OCI-LY7 (cell line): ENCODE data around the gene LMTK3. TPM values are rescaled to one million over a fixed set of nuclear protein-coding genes. Genes with fewer than 3 reads are reported as not detected.
"Not testable (repeated sequence)": the region's sequence is repeated elsewhere in the genome, so short reads cannot be mapped to it uniquely, and the experiment has no call there.

Source experiments
- BruUV-seq: library from RNA; stranded (reverse); fragments of 400-500 nt; replicated peaks from 2 replicates; lab custom pipeline; 2021; lab: Mats Ljungman, UMichigan
- CTCF ChIA-PET: fragments of 300-600 bp; sonication (Branson Sonifier 250); formaldehyde crosslinking; loops from one replicate; lab custom pipeline; 2022; ENCODE audit warnings: antibody characterized with exemption; ENCODE audit not compliant: unreplicated experiment; lab: Charles Lee
- POLR2A ChIA-PET: fragments of 300-600 bp; sonication (Branson Sonifier 250); formaldehyde crosslinking; loops from one replicate; lab custom pipeline; 2022; ENCODE audit warnings: antibody characterized with exemption; lab: Charles Lee
- DNase-seq: peaks from one replicate; pipeline ENCODE4 v3.0.0-alpha.2; 2015; ENCODE audit warnings: low spot score
- H2AFZ ChIP-seq: fragments of 200-600 bp; sonication (generic), shearing (Covaris generic); 2 replicates; pipeline ENCODE4 v1.6.1; 2014; ENCODE audit warnings: mild to moderate bottlenecking, antibody characterized with exemption, low read length, moderate library complexity
- H3K27ac ChIP-seq: fragments of 200-600 bp; sonication (generic); 2 replicates; pipeline ENCODE4 v1.5.1; 2014; ENCODE audit warnings: mixed run types, low read depth, mild to moderate bottlenecking, moderate library complexity, low read length, inconsistent platforms; ENCODE audit not compliant: poor library complexity, severe bottlenecking
- H3K36me3 ChIP-seq: fragments of 200-600 bp; sonication (generic); 2 replicates; pipeline ENCODE4 v1.6.1; 2014; ENCODE audit warnings: mild to moderate bottlenecking, antibody characterized with exemption, low read length, moderate library complexity, mixed read lengths; ENCODE audit not compliant: insufficient read depth
- H3K4me1 ChIP-seq: fragments of 200-600 bp; sonication (generic); 2 replicates; pipeline ENCODE4 v1.5.1; 2014; ENCODE audit warnings: mild to moderate bottlenecking, low read length; ENCODE audit not compliant: insufficient read depth, poor library complexity, severe bottlenecking
- H3K4me2 ChIP-seq: fragments of 200-600 bp; sonication (generic); 2 replicates; pipeline ENCODE4 v1.6.1; 2014; ENCODE audit warnings: mild to moderate bottlenecking, low read length
- H3K4me3 ChIP-seq: fragments of 200-600 bp; sonication (generic); 2 replicates; pipeline ENCODE4 v1.5.1; 2014; ENCODE audit warnings: mild to moderate bottlenecking, low read depth, low read length; ENCODE audit not compliant: poor library complexity, severe bottlenecking
- H3K79me2 ChIP-seq: fragments of 200-600 bp; sonication (generic); 2 replicates; pipeline ENCODE4 v1.6.1; 2016; ENCODE audit warnings: low read depth, mild to moderate bottlenecking, low read length, moderate library complexity, mixed read lengths; ENCODE audit not compliant: insufficient read depth
- H3K9me2 ChIP-seq: fragments of 200-600 bp; sonication (generic); 2 replicates; pipeline ENCODE4 v1.6.1; 2016; ENCODE audit warnings: mild to moderate bottlenecking, low read length, mixed read lengths; ENCODE audit not compliant: insufficient read depth
- H3K9me3 ChIP-seq: fragments of 200-600 bp; sonication (generic); 2 replicates; pipeline ENCODE4 v1.6.1; 2014; ENCODE audit warnings: mild to moderate bottlenecking, mixed run types, low read length, mixed read lengths
- H4K20me1 ChIP-seq: fragments of 200-600 bp; sonication (generic); 2 replicates; pipeline ENCODE4 v1.6.1; 2014; ENCODE audit warnings: mild to moderate bottlenecking, antibody characterized with exemption, low read length, moderate library complexity, mixed read lengths; ENCODE audit not compliant: insufficient read depth
- EZH2phosphoT487 ChIP-seq: fragments of 200-600 bp; sonication (generic); IDR thresholded peaks from 2 replicates; pipeline ENCODE4 v1.6.1; 2018; ENCODE audit warnings: low read depth, borderline replicate concordance, mild to moderate bottlenecking, mixed run types, antibody characterized with exemption, low read length, moderate library complexity, mixed read lengths
- intact Hi-C: fragments of 100-400 bp; cut with micrococcal nuclease; formaldehyde crosslinking; loops from one replicate; pipeline ENCODE4 v1.10.0; 2022; ENCODE audit not compliant: unreplicated experiment
- total RNA-seq, 2 experiments: library from RNA; depleted of rRNA in 1 of 2; stranded (reverse); fragments of >200 nt in 1 of 2; shearing (Covaris generic) in 1 of 2; gene quantifications; 2 replicates each; pipeline ENCODE4 v1.2.3, GENCODE V29; 2014 to 2022
- TF ChIP-seq, protein P1 (sequence below): fragments of 200-600 bp; sonication (generic); conservative IDR thresholded peaks from 2 replicates; pipeline ENCODE4 v1.5.1; 2014; ENCODE audit warnings: mild to moderate bottlenecking, antibody characterized with exemption, low read length, moderate library complexity, mixed read lengths

Gene LMTK3
- total RNA-seq, 2 experiments from 2014 or later: 1.3 to 9.7 TPM

GRCh38 chr19:48487544-48487943 lies 24.1 kb downstream of the LMTK3 start:
- no peaks in the 10 kb centered on the region for H3K9me2 ChIP-seq
- no peaks in the 10 kb centered on the region for H4K20me1 ChIP-seq
- no peak overlapping the region for H3K4me3 ChIP-seq
- BruUV-seq: no TSS peak
- CTCF ChIA-PET: no interaction called here
- H3K9me3 ChIP-seq: no peaks in the 10 kb centered on the region
- DNase-seq: no peak
- H3K79me2 ChIP-seq: no peaks in the 10 kb centered on the region
- H3K4me2 ChIP-seq: no peak overlapping the region
- H3K4me1 ChIP-seq: peaks cover 30% of the 10 kb centered on the region
- H2AFZ ChIP-seq: no peak overlapping the region
- POLR2A ChIA-PET: interaction anchor here (0.6 to 0.7 kb wide), 2 partner anchors 93 to 178 kb away, joined by 3 read pairs; no protein-coding TSS in a partner anchor
- H3K27ac ChIP-seq: no peak overlapping the region
- intact Hi-C loops: no loop called here
- TF ChIP-seq EZH2phosphoT487: no peak
- TF ChIP-seq, protein P1, sequence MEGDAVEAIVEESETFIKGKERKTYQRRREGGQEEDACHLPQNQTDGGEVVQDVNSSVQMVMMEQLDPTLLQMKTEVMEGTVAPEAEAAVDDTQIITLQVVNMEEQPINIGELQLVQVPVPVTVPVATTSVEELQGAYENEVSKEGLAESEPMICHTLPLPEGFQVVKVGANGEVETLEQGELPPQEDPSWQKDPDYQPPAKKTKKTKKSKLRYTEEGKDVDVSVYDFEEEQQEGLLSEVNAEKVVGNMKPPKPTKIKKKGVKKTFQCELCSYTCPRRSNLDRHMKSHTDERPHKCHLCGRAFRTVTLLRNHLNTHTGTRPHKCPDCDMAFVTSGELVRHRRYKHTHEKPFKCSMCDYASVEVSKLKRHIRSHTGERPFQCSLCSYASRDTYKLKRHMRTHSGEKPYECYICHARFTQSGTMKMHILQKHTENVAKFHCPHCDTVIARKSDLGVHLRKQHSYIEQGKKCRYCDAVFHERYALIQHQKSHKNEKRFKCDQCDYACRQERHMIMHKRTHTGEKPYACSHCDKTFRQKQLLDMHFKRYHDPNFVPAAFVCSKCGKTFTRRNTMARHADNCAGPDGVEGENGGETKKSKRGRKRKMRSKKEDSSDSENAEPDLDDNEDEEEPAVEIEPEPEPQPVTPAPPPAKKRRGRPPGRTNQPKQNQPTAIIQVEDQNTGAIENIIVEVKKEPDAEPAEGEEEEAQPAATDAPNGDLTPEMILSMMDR: no peak
- peaks cover 4% of the 10 kb centered on the region; the same call in 1 of the 2 replicates for H3K36me3 ChIP-seq

DNA sequence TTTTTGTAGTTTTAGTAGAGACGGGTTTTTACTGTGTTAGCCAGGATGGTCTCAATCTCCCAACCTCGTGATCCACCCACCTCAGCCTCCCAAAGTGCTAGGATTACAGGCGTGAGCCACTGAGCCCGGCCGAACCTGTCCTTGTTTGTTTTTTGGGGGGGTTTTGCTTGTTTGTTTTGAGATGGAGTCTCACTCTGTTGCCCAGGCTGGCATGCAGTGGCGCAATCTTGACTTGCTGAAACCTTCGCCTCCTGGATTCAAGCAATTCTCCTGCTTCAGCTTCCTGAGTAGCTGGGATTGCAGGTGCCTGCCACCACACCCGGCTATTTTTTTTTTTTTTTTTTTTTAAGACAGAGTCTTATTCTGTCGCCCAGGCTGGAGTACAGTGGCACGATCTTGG lies 24.9 kb downstream of the LMTK3 start:
- H3K9me3 ChIP-seq, H3K9me2 ChIP-seq, H4K20me1 ChIP-seq, intact Hi-C loops, H3K27ac ChIP-seq, BruUV-seq, H3K4me2 ChIP-seq, DNase-seq, CTCF ChIA-PET, H3K79me2 ChIP-seq, H2AFZ ChIP-seq, H3K4me3 ChIP-seq: not testable (repeated sequence)
- Histone ChIP-seq H3K4me1 (peaks cover 22% of the 10 kb centered on the region), H3K36me3 (peaks cover 10% of the 10 kb centered on the region; the same call in 1 of the 2 replicates)
- POLR2A ChIA-PET: interaction anchor here (0.7 kb wide), 1 partner anchor 177 kb away, joined by 3 read pairs; no protein-coding TSS in a partner anchor

- BruUV-seq: no TSS peak
- intact Hi-C loops: no loop called here
- Histone ChIP-seq H3K4me2 (no peak overlapping the region), H3K36me3 (peaks cover 13% of the 10 kb centered on the region), H2AFZ (no peak overlapping the region), H3K4me1 (peaks cover 6% of the 10 kb centered on the region), H3K9me3 (no peaks in the 10 kb centered on the region), H3K27ac (no peak overlapping the region), H3K79me2 (no peaks in the 10 kb centered on the region), H3K9me2 (no peaks in the 10 kb centered on the region), H4K20me1 (no peaks in the 10 kb centered on the region), H3K4me3 (no peak overlapping the region)
- ChIA-PET CTCF (no interaction called here), POLR2A (no interaction called here)
- TF ChIP-seq EZH2phosphoT487: no peak
- TF ChIP-seq, protein P1: no peak
- no peak for DNase-seq
Measured at GRCh38 chr19:48484931-48485612, 26.6 kb downstream of the LMTK3 start.
